NCI-H2107 (cell line): ENCODE results near the gene MUL1.
A peak's percentile ranks its signal among the peaks of the same experiment; 100 is the strongest.
"Not testable (repeated sequence)": the region's sequence is repeated elsewhere in the genome, so short reads cannot be mapped to it uniquely, and the experiment has no call there.

Experiments used
- DNase-seq: peaks from one replicate; lab custom pipeline; 2025; lab: John Stamatoyannopoulos, UW

MUL1 gene

DNA sequence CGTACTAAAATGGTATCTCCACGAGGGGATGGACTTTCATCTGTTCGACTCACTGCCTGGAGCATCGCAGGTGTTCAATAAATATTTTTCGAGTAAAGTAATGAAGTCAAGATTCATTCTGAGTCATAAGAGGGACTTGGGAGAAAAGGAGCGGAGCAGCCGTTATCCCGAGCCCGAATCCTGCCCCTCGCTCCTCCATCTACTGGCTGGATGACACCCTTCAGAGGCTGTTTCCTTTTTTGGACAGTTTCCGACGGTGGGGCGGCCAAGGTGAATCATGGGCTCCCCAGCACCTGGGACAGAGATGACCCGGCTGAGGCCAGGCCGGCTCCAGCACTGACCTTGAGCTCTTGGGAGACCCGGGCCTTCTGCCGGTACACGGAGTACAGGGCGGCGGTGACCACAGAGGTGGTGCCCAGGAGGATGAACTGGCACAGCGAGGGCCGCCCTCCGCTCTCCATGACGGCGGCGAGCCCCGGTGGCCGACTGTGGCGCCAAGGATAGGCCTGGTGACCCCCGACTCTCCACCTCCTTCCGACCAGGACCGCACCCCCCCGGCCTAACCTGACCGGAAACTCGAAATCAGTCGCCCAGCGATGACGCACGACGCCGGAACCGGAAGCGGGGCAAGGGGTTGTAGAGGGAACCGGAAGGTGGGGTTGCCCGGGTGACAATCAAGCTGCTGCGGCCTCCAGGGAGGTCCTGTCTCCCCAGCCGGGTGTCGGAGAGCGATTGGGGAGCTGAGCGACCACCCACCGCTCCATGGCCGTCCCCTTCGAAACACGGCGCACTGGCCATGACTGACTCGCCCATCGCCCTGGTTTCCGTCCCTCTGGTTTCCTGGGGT is at the start of gene MUL1:
Gene MUL1 (minus strand): TSS at position 588 of the 847 bp plus-strand sequence. CDS start 127 bp downstream, at position 461.
- peak; percentile 60 for DNase-seq

DNA sequence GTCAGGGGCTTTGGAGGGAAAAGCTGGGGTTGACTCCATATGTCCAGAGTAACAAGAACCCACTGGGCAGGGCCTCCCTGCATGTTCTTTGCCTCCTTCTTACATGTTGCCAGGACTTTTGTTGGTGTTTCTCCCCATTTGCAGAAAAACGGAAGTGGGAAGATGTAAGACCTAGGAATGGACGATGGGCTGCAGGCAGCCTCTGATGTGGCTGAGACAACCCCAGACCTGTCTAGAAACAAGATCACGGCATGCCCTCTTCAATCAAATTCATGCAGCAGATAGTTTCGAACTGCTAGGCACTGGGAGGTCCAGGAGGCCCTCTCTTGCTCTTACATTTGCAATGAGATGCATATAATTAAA is 47.8 kb upstream of the MUL1 start:
- DNase-seq = no peak

GRCh38 chr1:20555025-20555757 is 47.2 kb upstream of the MUL1 start:
- no peak for DNase-seq

GRCh38 chr1:20552728-20553445 is 44.9 kb upstream of the MUL1 start:
- no peak for DNase-seq

DNA sequence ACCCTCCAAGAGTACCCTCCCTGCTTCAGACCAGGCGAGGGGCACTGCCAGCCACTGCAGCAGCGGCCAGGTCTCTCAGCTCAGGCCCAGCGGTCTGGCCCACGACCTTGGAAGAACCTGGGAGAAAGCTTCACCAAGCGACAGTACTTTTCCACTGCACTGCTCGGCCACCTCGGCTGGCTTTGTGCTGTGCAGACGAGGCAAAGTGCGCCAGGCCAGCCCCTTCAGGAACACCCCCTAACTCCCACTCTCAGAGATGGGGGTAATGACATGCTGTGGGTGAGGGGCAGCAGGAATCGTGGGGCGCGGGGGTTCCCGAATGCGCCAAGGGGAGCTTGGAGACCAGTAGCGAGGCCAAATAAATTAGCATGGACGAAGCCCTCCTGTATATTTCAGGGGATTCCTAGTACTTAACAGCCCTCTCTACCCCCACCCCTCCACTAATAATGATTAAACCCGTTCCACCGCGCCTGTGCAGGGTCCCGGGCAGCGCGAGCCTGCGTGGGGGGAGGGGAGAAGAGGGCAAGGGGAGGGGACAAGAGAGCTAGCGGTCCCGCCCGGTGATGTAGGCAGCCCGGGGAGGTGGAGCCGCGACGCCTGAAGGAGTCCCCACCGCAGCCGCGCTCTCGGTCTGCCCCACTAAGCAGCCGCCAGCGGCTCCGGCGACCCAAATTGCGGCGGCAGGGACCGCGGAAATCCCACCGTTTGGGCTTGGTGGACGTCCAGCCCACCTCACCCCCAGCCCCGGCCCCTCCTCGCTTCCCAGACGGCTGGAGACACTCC is 44.2 kb upstream of the MUL1 start, which contains the start of gene FAM43B:
Gene FAM43B (plus strand): TSS at position 629 of the 783 bp plus-strand sequence. CDS start 401 bp downstream, outside the sequence.
- no peak for DNase-seq

DNA sequence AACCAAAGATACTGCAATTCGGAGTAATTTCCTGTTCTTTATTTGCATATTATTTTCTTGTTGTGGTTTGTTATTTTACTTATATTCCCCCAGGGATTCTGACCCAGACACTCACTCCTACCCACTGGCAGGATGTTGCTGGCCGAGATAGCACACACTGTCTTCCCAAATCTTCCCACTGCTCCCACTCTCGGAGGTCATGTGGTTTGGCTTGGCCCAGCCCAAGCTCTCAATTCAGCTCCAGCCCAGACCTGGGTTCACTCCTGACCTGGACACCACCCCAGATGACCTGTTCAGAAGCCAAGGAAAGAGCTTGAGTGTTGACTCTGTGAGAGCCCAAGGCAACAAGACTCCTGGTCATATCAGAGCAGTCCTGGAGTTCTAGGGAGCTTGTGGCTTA is 43.2 kb upstream of the MUL1 start:
- no peak for DNase-seq

DNA sequence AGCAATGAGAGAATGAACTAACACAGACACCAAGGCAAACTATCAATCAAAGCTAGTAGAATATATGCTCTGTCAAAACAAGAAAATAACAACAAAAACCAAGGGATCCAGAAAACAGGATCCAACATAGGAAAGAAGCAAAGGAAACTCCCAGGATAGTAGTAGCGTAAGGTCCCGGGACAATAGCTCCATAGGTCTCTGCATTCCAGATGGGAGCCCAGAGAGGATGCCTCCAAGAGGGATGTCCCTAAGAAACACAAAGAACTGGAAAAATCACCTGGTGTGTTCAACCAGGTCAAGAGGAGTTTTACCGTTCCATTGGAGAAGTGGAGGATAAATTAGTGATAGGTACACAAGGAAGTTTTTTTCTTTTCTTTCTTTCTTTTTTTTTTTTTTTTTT is 38.7 kb upstream of the MUL1 start:
- DNase-seq = no peak

DNA sequence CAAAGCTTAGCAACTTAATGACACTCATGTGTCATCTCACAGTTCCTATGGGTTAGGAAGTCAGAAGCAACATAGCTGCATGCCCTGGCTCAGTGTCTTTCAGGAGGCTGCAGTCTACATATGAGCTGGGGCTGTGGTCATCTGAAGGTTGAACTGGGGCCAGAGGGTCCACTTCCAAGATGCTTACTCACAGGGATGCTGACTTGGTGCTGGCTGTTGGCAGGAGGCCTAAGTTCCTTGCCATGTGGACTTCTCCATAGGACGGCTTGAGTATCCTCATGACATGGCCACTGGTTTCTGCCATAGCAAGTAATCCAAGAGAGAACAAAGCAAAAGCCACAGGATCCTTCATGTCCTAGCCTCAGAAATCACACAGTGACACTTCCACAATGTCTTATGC is 32.3 kb upstream of the MUL1 start:
- DNase-seq = no peak

DNA sequence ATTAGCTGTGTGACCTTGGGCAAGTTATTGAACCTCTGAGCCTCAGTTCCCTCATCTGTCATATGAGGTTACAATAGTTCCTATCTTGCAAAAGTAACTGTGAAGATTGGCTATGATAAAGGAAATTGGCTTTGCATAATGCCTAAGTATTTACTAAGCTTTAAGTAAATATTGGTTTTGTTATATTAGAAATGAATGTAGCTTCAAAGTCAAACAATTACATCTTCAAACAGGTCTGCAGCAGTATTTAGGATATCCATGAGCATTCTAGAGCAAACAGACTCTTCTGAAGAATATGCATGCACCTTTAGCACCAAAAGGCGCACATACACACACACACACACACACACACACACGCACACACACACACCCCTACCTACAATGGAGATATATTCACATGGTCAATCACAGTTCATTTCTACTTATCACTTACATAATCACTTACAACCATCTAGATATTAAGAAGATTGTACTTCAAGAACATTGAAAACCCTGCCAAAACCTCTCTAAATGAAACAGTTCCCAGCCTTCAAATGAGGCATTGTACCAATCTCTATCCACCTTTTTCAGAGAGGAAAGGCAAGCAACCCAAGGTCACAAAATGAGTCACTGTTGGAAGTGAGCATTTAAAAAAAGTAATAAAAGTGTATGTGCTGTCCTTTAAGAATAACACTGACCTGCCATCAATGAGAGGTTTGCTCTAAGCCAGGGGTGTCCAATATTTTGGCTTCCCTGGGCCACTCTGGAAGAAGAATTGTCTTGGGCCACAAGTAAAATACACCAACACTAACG is 31.0 kb upstream of the MUL1 start:
- no peak for DNase-seq

DNA sequence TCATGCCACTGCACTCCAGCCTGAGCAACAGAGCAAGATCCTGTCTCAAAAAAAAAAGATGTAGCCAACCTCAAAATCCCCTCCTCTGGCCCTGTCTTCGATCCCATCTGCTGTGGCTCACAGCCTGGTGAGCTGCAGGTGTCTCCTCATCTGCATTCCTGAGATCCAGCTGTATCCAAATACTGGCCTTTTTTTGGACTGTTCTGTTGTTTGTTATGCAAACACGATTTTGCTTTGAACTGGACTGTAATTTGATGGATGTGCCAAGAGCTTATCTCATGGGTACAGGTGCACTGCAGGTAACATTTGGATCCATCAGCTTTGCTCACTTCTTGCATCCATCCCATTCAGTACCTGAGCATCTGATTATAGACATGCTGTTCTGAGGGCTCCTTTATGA is 30.3 kb upstream of the MUL1 start:
- no peak for DNase-seq

GRCh38 chr1:20534659-20535417 is 26.9 kb upstream of the MUL1 start:
- no peak for DNase-seq

DNA sequence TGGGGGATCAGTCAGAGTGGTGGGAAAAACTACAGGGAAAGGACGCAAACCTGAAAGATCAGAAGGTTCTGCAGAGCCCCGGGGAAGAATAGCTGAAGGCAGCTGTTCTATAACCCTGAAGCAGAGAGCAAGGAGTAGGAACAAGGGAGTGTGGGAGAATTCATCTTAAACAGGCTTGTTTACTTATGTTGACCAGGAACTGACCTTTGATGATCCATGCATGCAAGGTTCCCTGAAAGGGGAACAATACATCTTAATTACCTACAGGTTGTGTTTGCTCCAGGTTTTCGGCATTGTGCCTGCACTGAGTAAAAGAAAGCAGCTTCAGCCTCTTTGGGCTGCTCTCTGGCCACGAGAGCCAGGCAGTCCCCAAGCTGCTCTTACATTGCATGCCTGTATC is 25.7 kb upstream of the MUL1 start:
- DNase-seq = no peak

DNA sequence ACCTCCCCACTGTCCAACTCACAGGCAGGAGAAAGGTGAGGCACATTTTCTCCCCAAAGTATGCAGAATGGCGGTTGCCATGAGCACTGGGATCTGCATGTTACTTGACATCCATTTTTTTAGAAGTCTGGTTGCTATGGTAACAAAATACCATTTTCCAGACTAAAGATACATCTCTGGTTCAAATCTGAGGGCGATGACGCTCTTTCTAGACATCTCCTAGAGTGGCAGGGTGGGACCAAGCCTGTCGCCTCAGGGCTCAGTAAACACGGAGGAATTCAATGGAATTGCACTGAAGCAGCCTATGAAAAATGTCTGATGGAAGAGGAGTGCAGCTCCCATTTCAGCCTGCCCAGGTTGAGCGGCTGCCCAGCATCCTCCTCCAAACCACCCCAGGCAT is 22.9 kb upstream of the MUL1 start:
- no peak for DNase-seq

GRCh38 chr1:20530306-20530705 is 22.4 kb upstream of the MUL1 start:
- no peak for DNase-seq

DNA sequence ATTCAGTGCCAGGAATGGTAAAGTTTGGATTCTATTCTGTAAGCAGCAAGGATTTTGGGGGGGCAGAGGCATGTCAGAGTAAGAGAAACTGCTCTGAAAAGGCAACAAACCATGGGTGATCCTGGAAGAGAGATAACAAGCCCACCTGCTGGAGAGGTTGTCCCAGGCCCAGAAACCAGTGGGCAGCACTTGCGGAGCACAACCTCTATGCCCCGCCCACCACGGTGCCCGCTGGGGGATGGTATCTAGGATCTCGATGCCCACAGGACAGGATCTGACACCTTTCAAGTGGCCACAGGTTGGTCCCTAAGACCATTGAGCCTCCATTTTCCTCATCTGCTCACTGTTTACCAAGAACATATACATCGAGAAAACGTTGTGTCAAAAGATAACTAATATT is 20.3 kb upstream of the MUL1 start:
- DNase-seq = no peak

- DNase-seq = no peak
These were observed 18.3 kb upstream of the MUL1 start for GRCh38 chr1:20526267-20526666.

- peak; percentile 46 for DNase-seq
These were observed 14.3 kb upstream of the MUL1 start for GRCh38 chr1:20521960-20522861.

DNA sequence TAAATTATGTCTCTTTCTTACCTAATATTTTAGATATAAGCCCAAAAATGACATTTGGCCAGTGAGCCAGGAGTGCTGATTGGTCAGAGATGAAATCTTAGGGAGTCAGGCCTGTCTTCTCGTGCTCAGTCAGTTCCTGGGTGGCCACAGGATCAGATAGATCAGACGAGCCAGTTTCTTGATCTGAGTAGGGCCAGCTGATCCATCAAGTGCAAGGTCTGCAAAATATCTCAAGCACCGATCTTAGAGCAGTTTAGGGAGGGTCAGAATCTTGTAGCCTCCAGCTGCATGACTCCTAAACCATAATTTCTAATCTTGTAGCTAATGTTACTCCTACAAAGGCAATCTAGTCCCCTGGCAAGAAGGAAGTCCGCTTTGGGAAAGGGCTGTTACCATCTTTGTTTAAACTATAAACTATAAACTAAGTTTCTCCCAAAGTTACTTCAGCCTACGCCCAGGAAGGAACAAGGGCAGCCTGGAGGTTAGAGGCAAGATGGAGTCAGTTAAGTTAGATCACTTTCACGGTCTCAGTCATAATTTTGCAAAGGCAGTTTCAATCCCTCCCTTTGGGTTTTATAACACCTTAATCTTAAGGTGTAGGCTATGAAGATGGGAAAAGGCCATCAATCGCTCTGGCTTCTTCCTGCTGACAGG is 11.8 kb upstream of the MUL1 start:
- not testable (repeated sequence) for DNase-seq
